Mucosa of stomach (tissue), 1 donor: ENCODE results near the gene UMPS.
"Not testable (repeated sequence)": the region's sequence is repeated elsewhere in the genome, so short reads cannot be mapped to it uniquely, and the experiment has no call there.

Experiments used
- H3K27me3 ChIP-seq: one replicate; pipeline ENCODE4 v1.7.0; 2013; ENCODE audit warnings: mild to moderate bottlenecking, low read length; ENCODE audit not compliant: control insufficient read depth, insufficient read depth
- H3K36me3 ChIP-seq: one replicate; pipeline ENCODE4 v1.7.0; 2013; ENCODE audit warnings: low read length; ENCODE audit not compliant: control insufficient read depth, insufficient read depth
- H3K4me1 ChIP-seq: one replicate; pipeline ENCODE4 v1.7.0; 2013; ENCODE audit warnings: mild to moderate bottlenecking, low read length; ENCODE audit not compliant: control insufficient read depth, insufficient read depth
- H3K4me3 ChIP-seq: one replicate; pipeline ENCODE4 v1.7.0; 2013; ENCODE audit warnings: low read length
- H3K9ac ChIP-seq: one replicate; pipeline ENCODE4 v1.7.0; 2013; ENCODE audit warnings: mild to moderate bottlenecking, low read length, moderate library complexity
- H3K9me3 ChIP-seq: one replicate; pipeline ENCODE4 v1.7.0; 2013; ENCODE audit warnings: mild to moderate bottlenecking, low read length, moderate library complexity; ENCODE audit not compliant: control insufficient read depth
- donor health status: Pancreatic carcinoma.

Gene UMPS

GRCh38 chr3:124777762-124778470, 47.7 kb downstream of the UMPS start:
- H3K9ac ChIP-seq = no peak overlapping the region
- H3K9me3 ChIP-seq = no peaks in the 10 kb centered on the region
- H3K27me3 ChIP-seq = no peaks in the 10 kb centered on the region
- H3K4me1 ChIP-seq = peaks cover 11% of the 10 kb centered on the region
- no peaks in the 10 kb centered on the region for H3K36me3 ChIP-seq
- H3K4me3 ChIP-seq = no peak overlapping the region

DNA sequence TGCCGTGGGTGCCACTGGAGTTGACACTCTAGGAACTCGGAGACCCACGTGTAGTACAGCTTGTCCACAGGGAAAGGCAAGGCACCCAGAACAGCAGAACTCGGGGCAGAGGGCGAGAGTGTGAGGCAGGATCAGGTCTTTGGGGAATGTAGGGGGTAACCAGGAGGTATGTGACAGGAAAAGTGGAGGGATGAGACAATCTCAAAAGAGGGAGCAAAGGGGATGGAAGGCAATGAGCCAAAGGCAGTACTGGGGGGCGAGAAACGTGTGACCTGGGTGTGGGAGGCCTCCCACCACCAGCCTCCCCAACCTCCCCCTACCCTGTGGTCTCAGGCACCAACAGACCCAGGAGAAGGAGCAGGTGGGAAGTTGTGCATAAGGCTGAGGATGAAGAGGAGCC, 48.9 kb downstream of the UMPS start:
- Histone ChIP-seq H3K9ac (no peak overlapping the region), H3K4me1 (peaks cover 11% of the 10 kb centered on the region), H3K36me3 (no peaks in the 10 kb centered on the region), H3K4me3 (no peak overlapping the region), H3K27me3 (no peaks in the 10 kb centered on the region), H3K9me3 (no peaks in the 10 kb centered on the region)

DNA sequence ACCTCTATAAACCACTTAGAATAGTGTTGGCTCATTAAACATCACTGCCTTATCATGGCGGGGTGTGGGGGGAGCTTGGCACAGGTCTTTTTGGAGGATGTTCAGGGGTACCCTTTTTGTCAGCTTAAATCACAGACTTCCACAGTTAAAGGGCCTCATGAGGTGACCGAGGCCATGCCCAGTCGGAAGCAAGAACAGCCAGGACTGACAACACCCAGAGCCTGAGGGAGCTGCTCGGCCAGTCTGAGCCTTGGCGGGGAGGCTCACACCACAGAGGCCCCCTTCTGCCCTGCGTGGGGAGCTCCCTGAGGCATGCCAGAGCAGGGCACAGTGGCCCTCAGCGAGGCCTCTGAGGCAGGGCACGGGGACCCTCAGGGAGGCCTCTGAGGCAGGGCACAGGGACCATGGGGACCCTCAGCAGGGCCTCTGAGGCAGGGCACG, 49.5 kb downstream of the UMPS start:
- Histone ChIP-seq H3K4me3 (no peak overlapping the region), H3K4me1 (peaks cover 11% of the 10 kb centered on the region), H3K27me3 (no peaks in the 10 kb centered on the region), H3K9ac (no peak overlapping the region), H3K9me3 (no peaks in the 10 kb centered on the region), H3K36me3 (no peaks in the 10 kb centered on the region)

- H3K9me3 ChIP-seq = no peaks in the 10 kb centered on the region
- no peak overlapping the region for H3K4me3 ChIP-seq
- no peaks in the 10 kb centered on the region for H3K27me3 ChIP-seq
- no peaks in the 10 kb centered on the region for H3K36me3 ChIP-seq
- H3K4me1 ChIP-seq = peaks cover 11% of the 10 kb centered on the region
- H3K9ac ChIP-seq = no peak overlapping the region
These were observed 50.1 kb downstream of the UMPS start for GRCh38 chr3:124780356-124780755.

GRCh38 chr3:124780761-124781475, 50.7 kb downstream of the UMPS start:
- H3K27me3 ChIP-seq = no peaks in the 10 kb centered on the region
- H3K4me1 ChIP-seq = peaks cover 12% of the 10 kb centered on the region
- no peak overlapping the region for H3K9ac ChIP-seq
- no peaks in the 10 kb centered on the region for H3K9me3 ChIP-seq
- no peaks in the 10 kb centered on the region for H3K36me3 ChIP-seq
- H3K4me3 ChIP-seq = no peak overlapping the region

DNA sequence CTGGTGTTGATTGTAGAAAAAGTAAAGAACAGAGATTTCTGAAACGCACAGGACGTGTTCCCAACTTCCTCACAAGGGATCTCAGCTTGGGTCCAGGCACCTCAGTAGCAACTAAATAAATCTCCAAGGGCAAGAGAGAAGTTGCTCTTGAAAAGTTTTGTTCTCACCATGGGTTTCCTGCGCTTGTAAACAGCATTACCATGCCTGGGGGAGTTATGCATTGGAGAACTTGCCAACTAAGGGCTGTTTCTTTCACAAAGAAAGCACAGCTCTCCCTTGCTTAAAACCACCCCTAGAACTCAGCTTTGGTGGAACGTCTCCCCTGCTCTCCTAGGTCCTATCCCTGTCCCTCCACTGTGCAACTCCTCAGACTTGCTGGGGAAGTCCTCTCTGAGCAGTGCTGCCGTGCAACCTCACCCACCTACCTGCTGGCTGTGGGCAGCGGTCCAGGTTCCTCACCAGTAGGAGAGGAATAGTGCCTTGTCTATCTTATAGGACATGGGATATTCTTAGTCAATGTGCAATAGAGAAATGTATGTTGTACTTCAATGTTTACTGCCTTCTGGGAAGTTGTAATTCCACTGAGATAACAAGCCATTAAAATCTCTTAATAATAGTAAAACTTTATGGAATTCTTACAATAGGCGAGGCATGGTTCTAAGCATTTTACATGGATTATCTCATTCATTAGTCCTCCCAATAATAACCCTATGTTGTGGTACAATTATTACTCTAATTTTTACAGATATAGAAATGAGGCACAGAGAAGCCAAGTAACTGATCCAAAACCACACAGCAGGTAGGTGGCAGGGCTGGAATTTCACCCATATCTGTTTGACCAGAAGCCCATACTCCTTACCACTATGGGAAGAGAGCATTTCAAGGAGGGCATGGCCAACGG, 51.5 kb downstream of the UMPS start:
- Histone ChIP-seq H3K36me3 (no peaks in the 10 kb centered on the region), H3K9me3 (no peaks in the 10 kb centered on the region), H3K27me3 (no peaks in the 10 kb centered on the region), H3K4me1 (peaks cover 20% of the 10 kb centered on the region), H3K9ac (no peak overlapping the region), H3K4me3 (no peak overlapping the region)

- H3K4me3 ChIP-seq, H3K9ac ChIP-seq, H3K36me3 ChIP-seq, H3K27me3 ChIP-seq, H3K9me3 ChIP-seq: not testable (repeated sequence)
- H3K4me1 ChIP-seq = peaks cover 26% of the 10 kb centered on the region
These were observed 52.1 kb downstream of the UMPS start for GRCh38 chr3:124782377-124782712.

DNA sequence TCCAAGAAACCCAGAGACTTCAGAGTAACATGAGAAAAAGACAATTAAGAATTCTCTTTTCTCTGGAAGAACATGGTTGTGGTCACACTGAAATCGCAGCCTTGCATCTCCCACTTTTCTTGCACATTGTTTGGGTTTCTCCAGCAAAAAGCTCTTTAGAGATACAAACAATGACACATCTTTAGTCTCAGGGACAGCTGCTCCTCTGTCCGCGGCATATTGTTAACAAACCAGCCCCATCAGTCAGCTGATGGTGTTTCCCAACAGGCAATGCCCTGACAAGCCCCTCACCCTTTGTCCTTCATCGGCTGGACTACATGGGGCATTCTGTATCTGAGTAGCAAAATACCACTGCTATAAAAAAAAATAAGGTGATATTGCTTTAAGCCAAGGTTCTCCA, 53.4 kb downstream of the UMPS start:
- Histone ChIP-seq H3K36me3 (no peaks in the 10 kb centered on the region), H3K9me3 (no peaks in the 10 kb centered on the region), H3K4me1 (peaks cover 26% of the 10 kb centered on the region), H3K27me3 (no peaks in the 10 kb centered on the region), H3K9ac (no peak overlapping the region), H3K4me3 (no peak overlapping the region)

DNA sequence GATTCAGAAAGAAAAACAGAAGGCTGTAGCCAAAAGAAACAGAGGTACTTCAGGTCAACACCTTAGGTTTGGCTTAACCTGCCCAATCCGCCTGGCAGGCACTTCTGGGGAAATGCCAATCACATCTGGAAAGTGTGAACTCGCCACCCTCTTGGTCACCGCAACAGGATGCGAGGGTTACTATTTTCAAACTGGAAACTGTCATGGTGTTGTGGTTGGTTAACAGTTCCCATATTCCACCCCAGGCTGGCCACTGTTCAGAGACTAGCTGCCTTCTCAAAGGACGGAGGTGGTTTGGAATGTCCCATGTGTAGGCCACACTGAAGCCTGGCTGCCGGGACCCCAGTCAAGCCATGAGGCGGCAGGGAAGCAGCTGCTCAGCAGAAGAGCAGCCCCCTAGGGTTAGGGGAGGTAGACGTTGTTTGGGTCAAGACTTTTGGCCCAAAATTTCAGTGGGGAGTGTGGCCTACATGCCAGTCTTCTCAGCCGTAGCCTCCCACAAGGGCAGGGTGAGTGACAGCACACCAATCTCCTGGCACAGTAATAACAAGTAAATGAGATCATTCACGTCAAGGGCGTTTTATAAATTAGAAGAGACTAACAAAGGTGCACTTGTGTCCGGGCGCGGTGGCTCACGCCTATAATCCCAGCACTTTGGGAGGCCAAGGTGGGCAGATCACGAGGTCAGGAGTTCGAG, 54.6 kb downstream of the UMPS start:
- Histone ChIP-seq H3K9ac (no peak overlapping the region), H3K36me3 (no peaks in the 10 kb centered on the region), H3K9me3 (no peaks in the 10 kb centered on the region), H3K27me3 (no peaks in the 10 kb centered on the region), H3K4me1 (peaks cover 23% of the 10 kb centered on the region), H3K4me3 (no peak overlapping the region)

- no peak overlapping the region for H3K9ac ChIP-seq
- H3K4me1 ChIP-seq = peaks cover 15% of the 10 kb centered on the region
- H3K36me3 ChIP-seq = no peaks in the 10 kb centered on the region
- no peak overlapping the region for H3K4me3 ChIP-seq
- no peaks in the 10 kb centered on the region for H3K27me3 ChIP-seq
- no peaks in the 10 kb centered on the region for H3K9me3 ChIP-seq
These were observed 55.7 kb downstream of the UMPS start for GRCh38 chr3:124785973-124786372.

DNA sequence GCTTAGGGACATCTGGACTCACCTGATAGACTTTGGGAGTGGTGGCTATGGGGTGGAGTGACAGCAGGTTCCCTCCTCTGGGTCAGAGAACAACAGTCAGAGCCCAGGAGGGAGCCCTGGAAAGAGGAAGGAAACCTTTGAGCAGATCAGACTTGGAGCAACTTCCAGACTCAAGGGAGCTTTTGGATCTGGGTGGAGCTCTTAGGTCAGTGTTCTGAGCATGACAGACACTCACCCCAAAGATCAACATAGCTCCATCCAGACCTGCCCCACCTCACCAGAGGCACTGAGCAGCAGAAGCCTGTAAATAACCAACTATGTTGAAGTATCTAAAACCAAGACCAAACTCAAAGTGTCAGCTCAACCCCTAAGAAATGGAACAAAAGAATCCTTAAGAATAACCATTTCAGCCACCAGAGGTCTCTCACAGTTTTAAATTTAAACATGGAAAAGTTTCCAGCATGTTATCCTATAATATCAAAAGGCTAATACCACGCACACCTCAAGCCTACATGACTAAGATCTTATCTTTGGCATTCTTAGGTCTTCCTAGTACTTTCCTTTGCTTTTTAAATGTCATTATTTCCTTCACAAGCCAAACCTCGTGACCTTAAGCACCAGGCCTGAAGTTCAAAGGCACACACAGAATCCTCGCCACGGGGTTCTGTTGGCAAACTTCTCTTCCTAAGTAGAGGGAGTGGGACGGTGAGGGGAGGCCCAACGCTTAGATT, 56.4 kb downstream of the UMPS start:
- H3K36me3 ChIP-seq = no peaks in the 10 kb centered on the region
- H3K4me1 ChIP-seq = peaks cover 15% of the 10 kb centered on the region
- no peak overlapping the region for H3K4me3 ChIP-seq
- H3K9me3 ChIP-seq = no peaks in the 10 kb centered on the region
- H3K9ac ChIP-seq = no peak overlapping the region
- no peaks in the 10 kb centered on the region for H3K27me3 ChIP-seq
